ENCODE results near the gene RHOB.
"Not testable (repeated sequence)": the region's sequence is repeated elsewhere in the genome, so short reads cannot be mapped to it uniquely, and the experiment has no call there.

RHOB gene

GRCh38 chr2:20451761-20452499 is 5.1 kb downstream of the RHOB start:
- no peak for DNase-seq (ENCODE audit: low read depth in 2 of 3, low spot score in 2 of 3)

GRCh38 chr2:20452551-20452950 is 5.7 kb downstream of the RHOB start:
- no peak for DNase-seq (ENCODE audit: low read depth in 2 of 3, low spot score in 2 of 3)

GRCh38 chr2:20453087-20453486 is 6.2 kb downstream of the RHOB start:
- DNase-seq (ENCODE audit: low read depth in 2 of 3, low spot score in 2 of 3): no peak

DNA sequence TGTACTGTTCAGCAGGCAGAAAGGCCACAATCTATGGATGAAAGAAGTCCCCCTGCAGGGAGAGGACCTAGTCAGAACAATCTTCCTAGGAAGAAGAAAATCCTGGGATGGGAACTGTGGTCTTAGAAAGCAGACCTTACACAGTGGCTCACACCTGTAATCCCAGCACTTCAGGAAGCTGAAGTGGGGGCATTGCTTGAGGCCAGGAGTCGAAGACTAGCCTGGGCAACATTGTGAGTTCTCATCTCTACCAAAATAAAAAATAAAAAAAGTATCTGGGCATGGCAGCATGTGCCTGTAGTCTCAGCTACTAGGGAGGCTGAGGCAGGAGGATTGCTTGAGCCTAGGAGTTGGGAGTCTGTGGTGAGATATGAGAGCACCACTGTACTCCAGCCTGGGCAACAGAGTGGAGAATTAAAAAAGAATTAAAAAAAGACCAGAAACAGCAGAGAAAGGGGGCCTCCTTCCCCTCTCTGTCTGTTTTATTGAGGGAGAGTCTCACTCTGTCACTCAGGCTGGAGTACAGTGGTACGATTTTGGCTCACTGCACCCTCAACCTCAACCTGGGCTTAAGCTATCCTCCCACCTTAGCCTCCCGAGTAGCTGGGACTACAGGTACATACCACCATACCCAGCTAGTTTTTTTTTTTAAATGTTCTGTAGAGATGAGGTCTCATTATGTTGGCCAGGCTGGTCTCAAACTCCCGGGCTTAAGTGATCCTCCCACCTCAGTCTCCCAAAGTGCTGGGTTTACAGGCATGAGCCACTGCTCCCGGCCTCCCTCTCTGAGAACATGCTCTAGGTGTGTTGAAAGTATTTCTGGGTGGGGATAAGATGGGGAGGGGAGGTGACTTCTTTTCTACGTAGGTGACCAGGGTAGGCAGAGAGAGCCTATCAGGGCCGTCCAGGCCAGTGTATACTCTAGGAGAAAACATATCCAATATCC is 7.4 kb downstream of the RHOB start:
- no peak for DNase-seq (ENCODE audit: low read depth in 2 of 3, low spot score in 2 of 3)

DNA sequence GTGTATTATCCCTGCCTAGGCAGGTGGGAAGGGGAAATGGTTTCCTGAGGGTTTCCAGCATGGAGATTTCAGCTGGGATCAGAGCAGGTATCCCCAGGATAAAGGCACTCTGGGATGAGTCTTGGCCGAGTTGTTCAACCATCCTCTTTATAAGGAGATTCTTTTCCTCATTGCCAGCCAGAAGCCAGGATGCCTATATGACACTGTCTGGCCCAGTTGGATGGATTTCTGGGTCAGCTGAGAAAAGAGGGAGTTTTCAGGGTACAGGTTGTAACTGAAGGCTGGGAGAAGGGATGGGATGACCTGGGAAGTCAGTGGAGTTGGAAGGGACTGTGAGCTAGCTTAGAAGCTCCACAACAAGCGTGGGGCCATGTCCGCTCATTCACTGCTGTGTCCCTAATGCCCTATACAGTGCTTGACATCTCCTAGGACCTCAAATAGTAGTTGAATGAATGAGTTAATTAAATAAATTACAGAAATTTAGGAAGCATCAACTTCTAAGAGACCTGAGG is 8.3 kb downstream of the RHOB start:
- DNase-seq (ENCODE audit: low read depth in 2 of 3, low spot score in 2 of 3): no peak

DNA sequence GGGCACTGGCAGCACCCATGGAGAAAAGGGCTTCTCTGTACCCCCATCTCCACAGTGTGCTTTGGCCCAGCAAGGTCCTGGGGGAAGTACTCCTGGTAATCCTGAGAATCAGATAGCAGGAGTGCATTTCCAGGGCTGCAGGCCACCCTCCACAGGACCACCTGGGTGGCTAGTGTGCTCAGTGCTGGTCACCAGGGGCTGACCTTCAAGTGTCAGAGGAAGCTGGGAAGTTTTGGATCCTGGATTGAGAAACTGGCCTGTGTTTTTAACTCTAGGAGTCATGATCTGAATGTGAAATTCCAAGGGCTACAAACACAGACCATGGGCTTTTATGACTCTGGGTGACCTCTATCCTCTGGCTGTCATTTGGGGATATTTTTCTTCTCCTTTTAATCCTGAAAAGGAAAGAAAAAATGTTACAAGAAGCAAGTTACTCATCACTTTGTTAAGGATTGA is 9.3 kb downstream of the RHOB start:
- no peak for DNase-seq (ENCODE audit: low read depth in 2 of 3, low spot score in 2 of 3)

DNA sequence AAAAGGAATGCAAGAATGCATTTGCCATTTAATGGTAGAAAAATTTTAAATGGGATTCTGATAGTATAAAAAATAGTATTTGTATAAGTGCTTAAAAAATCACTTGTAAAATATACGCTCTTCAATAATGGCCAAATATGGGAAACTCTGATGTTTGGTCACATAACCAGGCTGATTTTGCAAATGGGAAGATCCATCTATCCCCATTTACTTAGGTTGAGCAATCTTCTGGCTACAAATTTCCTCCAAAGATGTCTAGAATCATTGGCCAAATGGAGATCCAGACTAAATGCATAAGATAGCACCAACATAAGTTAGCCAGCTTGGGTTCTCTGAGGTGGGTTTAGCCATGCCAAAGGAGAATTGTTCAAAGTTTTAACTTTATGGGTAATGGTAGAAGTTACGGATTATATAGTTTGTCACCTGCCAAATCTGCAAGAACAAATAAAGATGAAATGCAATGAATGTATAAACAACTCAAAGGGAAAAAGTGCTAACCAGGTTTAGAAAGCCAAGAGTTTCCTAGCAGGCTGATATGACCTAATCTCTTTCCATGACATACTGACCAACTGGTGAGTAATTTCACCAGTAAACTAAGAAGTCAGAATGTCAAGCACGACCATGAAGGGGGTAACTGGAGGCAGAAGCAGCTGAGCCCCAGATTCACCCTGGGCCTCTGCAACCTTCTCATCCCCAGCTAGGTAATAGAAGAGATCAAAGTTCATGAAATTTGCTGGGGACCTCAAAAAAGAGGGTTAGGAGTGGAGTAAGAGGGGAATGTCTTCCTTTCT is 10.0 kb downstream of the RHOB start:
- no peak for DNase-seq (ENCODE audit: low read depth in 2 of 3, low spot score in 2 of 3)

- no peak for DNase-seq (ENCODE audit: low read depth in 2 of 3, low spot score in 2 of 3)
These were observed 11.1 kb downstream of the RHOB start for GRCh38 chr2:20457661-20458630.

DNA sequence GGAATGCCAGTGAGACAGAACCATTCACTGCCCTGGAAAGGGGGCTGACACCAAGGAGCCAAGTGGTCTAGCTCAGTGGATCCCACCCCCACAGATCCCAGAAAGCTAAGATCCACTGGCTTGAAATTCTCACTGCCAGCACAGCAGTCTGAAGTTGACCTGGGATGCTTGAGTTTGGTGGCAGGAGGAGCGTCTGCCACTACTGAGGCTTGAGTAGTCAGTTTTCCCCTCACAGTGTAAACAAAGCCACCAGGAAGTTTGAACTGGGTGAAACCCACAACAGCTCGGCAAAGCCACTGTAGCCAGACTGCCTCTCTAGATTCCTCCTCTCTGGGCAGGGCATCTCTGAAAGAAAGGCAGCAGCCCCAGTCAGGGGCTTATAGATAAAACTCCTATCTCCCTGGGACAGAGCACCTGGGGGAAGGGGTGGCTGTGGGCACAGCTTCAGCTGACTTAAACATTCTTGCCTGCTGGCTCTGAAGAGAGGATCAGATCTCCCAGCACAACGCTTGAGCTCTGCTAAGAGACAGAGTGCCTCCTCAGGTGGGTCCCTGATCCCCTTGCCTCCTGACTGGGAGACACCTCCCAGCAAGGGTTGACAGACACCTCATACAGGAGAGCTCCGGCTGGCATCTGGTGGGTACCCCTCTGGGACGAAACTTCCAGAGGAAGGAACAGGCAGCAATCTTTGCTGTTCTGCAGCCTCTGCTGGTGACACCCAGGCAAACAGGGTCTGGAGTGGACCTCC is 12.0 kb downstream of the RHOB start:
- not testable (repeated sequence) for DNase-seq (ENCODE audit: low read depth in 2 of 3, low spot score in 2 of 3)

DNA sequence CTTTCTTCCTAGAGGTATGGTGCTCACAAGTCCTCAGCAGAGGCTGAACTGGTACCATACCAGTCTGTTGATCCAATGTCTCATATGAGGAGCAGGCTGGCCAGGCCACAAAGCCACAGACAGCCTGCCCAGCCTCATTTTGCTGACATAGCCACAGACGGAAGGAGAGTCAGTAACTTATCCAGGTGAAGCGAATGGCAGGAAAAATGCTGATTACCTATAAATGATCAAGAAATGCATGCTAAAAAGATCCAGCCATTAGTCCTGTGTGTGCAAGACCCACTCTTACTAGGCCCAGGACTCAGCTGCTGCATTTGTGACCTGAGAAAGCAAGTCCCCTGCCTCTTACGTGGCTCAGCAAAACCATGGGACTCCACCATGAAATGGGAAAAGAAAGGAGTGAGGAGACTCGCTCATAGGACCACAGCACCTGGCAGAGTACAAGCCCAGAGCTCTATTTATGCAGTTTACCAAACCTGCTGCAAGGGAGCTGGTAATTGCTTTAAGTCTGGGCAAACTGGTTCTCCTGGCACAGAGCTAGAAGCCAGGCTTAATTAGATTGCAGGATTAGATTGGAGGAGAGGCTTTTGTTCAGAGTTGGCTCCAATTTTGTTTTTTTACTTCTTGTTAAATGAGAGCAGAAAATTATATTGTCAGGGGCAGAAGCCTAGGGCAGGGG is 19.0 kb downstream of the RHOB start:
- DNase-seq (ENCODE audit: low read depth in 2 of 3, low spot score in 2 of 3): no peak

DNA sequence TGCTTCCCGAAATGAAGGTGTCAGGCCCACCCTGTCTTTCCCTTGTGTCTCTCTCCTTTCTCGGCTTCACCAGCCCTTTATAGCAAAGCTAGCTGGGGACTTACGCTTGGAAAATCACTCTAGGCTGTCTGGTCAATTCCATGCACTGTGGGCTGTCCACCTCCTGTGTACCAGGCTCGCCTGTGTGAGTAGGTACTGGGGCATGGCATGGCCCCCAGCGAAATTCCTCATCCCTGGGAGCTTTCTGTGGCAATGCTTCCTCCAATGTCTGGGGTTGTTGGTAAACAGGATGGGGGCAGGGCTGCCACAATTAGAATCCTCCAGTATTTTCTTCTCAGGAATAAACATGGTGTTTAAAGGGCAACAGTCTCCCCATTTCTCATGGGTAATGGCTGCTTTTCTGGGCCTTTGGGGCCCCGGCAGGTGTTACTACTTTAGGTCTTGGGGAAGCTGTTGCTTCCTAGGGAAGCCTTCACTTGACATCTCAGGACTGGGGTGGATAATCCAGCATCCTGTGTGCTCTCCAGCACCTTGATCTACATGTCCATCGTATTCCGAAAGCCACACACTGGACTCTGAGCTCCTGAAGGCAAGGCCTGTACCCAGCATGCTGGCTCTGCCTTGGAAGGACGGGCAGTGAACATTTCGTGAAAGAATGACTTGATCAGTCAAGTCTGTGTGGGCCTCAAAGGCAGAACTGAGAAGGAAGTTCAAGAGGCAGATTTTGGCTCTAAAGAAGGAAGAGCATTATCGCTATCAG is 21.1 kb downstream of the RHOB start:
- DNase-seq (ENCODE audit: low read depth in 2 of 3, low spot score in 2 of 3): no peak

DNA sequence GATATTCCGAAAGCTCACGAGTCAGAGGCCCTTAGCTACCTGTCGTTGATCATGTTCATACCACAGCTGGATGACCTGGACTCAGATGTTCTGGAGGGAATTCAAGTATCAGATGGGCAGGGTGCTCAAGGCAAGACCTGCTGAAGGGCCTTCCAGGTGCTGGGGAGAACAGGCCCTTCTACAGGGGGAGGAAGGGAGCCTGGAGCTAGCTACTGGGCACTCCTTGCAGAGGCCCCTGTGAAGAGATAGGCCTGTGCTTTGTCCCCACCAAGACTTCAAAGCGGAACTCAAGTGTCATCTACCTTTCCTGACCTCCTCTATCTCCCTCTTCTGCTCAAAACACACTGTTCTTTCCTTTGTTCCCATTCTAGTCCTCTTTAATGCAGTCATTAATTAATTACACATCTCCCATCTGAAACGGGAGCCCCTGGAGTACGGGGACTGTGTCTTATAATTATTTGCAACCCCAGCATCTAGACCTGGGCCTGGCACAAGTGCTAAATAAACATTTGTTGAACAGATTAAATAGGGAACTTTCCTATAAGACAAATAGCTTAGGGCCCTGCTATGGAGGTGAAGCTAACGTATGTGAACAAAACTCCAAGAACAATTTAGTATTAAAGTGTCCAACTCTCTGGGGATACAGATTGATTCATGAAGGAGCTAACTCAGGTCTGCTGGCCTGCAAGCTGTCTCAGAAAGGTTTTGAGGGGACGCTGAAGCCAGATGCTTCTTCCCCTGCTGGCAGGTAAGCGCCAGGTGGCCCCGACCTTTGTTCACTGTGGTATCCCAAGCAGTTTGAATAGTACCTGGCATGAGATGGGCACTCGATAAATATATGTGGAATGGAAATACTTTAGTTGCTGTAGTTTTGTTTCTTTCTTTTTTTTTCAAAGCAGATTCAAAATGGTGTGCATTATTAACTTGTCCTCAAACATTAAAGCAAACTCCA is 22.0 kb downstream of the RHOB start:
- DNase-seq (ENCODE audit: low read depth in 2 of 3, low spot score in 2 of 3): no peak

- no peak for DNase-seq (ENCODE audit: low read depth in 2 of 3, low spot score in 2 of 3)
These were observed 22.7 kb downstream of the RHOB start for GRCh38 chr2:20469595-20469994.

DNA sequence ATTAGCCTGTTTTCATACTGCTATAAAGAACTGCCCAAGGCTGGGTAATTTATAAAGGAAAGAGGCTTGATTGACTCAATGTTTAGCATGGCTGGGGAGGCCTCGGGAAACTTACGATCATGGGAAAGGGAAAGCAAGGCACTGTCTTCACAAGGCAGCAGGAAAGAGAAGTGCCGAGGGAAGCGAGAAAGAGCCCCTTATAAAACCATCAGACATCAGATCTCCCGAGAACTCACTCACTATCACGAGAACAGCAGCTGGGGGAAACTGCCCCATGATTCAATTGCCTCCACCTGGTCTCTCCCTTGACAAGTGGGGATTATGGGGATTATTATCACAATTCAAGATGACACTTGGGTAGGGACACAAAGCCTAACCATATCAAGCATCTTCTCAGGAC is 23.3 kb downstream of the RHOB start:
- DNase-seq (ENCODE audit: low read depth in 2 of 3, low spot score in 2 of 3): no peak

DNA sequence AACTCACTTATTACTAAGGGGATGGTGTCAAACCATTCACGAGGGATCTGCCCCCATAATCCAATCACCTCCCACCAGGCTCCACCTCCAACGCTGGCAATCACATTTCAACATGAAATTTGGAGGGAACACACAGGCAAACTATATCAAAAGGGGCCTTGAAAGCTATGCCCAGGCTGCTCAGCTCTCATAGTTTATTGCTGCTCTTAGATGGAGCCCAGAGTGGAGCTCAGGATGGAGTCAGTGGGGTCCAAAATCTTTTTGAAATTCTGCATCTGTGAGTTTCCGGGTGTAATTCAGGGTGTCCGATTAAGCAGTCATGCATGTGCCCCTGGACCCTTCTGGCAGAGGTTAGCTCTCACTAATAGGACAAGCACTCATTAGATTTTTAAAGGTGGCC is 24.3 kb downstream of the RHOB start:
- DNase-seq (ENCODE audit: low read depth in 2 of 3, low spot score in 2 of 3): no peak

DNA sequence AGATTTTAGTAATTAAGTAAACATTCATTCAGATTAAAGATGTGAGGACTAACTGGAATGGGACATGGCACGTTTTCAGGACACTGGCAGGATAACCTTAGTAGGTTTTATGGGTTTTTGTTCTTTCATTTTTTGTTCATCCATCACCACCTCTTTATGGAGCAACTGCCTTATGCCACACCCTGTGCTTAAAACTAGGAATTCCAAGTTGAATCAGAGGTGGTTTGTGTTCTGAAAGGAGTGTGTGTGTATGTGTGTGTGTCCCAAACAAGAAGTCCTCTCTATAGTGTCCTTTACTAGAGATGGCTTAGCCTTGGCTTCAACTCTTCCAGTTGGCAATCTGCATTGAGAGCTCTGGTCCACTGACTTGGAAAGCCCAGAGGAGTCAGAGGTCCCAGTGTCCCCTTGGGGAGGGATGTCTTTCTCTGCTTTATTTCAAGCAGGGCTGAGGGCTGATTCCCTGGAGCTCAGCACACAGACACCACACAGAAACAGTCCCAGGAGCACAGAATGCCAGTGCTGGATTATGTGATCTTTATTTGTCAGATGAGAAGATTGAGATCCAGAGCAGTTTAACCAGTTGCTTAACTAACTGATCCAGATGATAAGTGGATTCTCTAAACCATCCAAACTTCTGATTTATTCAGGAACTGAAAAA is 25.2 kb downstream of the RHOB start:
- DNase-seq (ENCODE audit: low read depth in 2 of 3, low spot score in 2 of 3): no peak
